Type B pancreatic cell (in vitro differentiated cells): ENCODE measurements around the gene WDSUB1. TPM values are rescaled to one million over a fixed set of nuclear protein-coding genes. Genes with fewer than 3 reads are reported as not detected.

Experiments
- DNase-seq: peaks from one replicate; pipeline ENCODE4 v3.0.0; 2021; ENCODE audit warnings: mixed read lengths; ENCODE audit not compliant: unreplicated experiment; ENCODE audit errors: extremely low spot score
- H3K27ac Mint-ChIP-seq: 2 replicates; pipeline ENCODE4 v1.8.0; 2021; ENCODE audit warnings: mild to moderate bottlenecking, mixed read lengths
- H3K27me3 Mint-ChIP-seq: 2 replicates; pipeline ENCODE4 v1.8.0; 2021; ENCODE audit warnings: mixed read lengths
- H3K36me3 Mint-ChIP-seq: 2 replicates; pipeline ENCODE4 v1.8.0; 2021; ENCODE audit warnings: mixed read lengths
- H3K4me1 Mint-ChIP-seq: one replicate; pipeline ENCODE4 v1.8.0; 2021; ENCODE audit warnings: mixed read lengths; ENCODE audit not compliant: unreplicated experiment
- H3K4me3 Mint-ChIP-seq: 2 replicates; pipeline ENCODE4 v1.8.0; 2021; ENCODE audit warnings: mild to moderate bottlenecking, mixed read lengths
- H3K9me3 Mint-ChIP-seq: 2 replicates; pipeline ENCODE4 v1.8.0; 2021; ENCODE audit warnings: mixed read lengths
- total RNA-seq: library from RNA; stranded (reverse); gene quantifications from 2 replicates; pipeline ENCODE4 v1.2.1, GENCODE V29; 2021; ENCODE audit warnings: low replicate concordance
- TF ChIP-seq, protein P1 (sequence below): fragments of 200-600 bp; sonication (generic); conservative IDR thresholded peaks from 2 replicates; pipeline ENCODE4 v1.5.0; 2021; ENCODE audit warnings: antibody characterized with exemption, mild to moderate bottlenecking

WDSUB1 gene
- total RNA-seq, 1 donor from 2014 or later, result 9.5 TPM

DNA sequence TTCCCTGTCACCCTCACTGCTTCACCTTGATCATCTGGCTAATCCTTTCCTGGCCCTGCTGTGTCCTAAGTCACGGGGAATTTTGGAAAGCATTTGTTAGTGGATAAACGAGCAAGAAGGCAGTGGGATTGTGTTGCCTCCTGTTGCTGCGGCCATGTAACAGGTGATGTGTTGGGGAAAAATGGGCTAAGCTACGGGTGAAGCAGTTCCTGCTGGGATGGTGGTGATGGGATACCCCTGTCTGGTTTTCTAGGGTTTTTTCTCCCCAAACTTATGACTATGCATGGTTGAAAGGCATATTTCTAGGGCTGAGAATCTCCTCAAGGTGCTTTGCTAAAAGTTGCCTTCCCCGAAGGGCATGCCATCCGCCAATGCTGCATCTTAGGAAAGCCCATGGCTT, 68.1 kb downstream of the WDSUB1 start:
- Mint-ChIP-seq H3K27ac (no peak overlapping the region), H3K4me3 (no peak overlapping the region)
- no peak for DNase-seq

DNA sequence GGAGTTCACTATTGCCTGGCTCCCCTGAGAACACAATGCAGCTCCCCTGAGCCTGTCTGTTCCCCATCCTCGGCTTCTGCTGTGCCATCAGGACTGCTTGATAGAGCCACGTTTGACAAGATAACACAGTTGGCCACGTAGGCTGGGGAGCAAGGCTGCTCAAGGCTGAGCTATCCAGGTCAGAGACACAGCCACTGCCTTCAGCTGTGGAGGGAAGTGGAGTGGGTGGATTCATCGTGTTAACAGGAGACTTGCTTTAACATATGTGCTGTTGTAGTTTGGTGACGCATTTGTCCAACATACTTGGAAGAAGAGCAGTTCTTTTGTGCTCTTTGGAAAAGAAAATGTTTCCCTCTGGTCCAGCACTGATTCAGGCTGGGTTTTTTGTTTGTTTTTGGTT, 68.8 kb downstream of the WDSUB1 start:
- TF ChIP-seq, protein P1, sequence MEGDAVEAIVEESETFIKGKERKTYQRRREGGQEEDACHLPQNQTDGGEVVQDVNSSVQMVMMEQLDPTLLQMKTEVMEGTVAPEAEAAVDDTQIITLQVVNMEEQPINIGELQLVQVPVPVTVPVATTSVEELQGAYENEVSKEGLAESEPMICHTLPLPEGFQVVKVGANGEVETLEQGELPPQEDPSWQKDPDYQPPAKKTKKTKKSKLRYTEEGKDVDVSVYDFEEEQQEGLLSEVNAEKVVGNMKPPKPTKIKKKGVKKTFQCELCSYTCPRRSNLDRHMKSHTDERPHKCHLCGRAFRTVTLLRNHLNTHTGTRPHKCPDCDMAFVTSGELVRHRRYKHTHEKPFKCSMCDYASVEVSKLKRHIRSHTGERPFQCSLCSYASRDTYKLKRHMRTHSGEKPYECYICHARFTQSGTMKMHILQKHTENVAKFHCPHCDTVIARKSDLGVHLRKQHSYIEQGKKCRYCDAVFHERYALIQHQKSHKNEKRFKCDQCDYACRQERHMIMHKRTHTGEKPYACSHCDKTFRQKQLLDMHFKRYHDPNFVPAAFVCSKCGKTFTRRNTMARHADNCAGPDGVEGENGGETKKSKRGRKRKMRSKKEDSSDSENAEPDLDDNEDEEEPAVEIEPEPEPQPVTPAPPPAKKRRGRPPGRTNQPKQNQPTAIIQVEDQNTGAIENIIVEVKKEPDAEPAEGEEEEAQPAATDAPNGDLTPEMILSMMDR, result no peak
- no peaks in the 10 kb centered on the region for H3K27me3 Mint-ChIP-seq
- no peaks in the 10 kb centered on the region for H3K4me1 Mint-ChIP-seq
- no peak overlapping the region for H3K4me3 Mint-ChIP-seq
- peaks cover 48% of the 10 kb centered on the region for H3K36me3 Mint-ChIP-seq
- no peaks in the 10 kb centered on the region for H3K9me3 Mint-ChIP-seq
- no peak overlapping the region for H3K27ac Mint-ChIP-seq
- no peak for DNase-seq

More for the DNA sequence above, 68.1 kb downstream of the WDSUB1 start:
- Mint-ChIP-seq H3K9me3 (no peaks in the 10 kb centered on the region), H3K4me1 (no peaks in the 10 kb centered on the region), H3K27me3 (no peaks in the 10 kb centered on the region), H3K36me3 (peaks cover 51% of the 10 kb centered on the region)
- TF ChIP-seq, protein P1, result no peak

DNA sequence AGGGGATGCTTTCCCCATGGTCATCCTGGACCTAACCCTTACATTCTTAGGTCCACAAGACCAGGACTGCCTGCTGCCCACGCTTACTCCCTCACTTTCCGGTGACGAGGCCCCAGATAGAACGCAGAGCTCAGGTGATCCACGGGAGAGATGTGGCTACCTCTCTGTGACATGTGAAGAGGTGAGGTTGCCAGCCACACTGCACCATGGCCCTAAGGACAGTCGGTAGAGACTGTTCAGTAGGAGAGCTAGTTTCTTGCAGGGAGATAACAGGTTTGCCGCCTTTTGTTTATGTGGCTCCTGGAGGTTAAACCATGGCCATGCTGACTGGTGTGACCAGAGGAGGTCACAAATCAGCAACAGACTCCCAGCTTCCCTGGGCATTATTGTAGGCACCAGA, 71.4 kb downstream of the WDSUB1 start:
- TF ChIP-seq, protein P1, result no peak
- Mint-ChIP-seq H3K27ac (peak overlapping the region; percentile 39), H3K4me3 (no peak overlapping the region), H3K36me3 (peaks cover 49% of the 10 kb centered on the region), H3K4me1 (peaks cover 13% of the 10 kb centered on the region), H3K27me3 (no peaks in the 10 kb centered on the region), H3K9me3 (no peaks in the 10 kb centered on the region)
- no peak for DNase-seq

DNA sequence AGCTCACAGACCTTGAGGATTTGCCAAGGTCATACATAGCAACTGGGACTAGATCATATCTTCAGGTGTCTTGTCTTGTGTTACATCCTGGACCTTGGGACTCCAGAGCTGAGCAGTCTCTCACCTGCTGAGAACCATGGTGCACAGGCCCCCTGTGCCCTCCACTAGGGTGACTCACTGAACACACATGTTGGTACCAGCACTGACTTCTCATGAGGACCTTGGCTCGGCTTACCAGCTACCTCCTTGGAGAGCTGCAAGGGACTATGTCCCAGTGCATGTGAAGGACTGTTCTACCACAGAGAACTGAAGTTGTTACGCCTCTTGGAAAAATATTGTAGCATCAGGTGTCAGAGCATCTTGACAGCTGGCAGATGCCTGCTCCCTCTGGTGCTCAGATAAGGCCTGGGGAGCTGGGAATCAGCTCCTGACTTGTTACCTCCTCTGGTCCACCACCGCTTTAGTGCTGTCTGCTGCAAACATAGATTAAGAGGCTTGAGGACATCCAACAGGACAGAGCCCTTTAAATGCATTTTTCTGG, 72.1 kb downstream of the WDSUB1 start:
- no peaks in the 10 kb centered on the region for H3K27me3 Mint-ChIP-seq
- no peaks in the 10 kb centered on the region for H3K9me3 Mint-ChIP-seq
- no peak overlapping the region for H3K4me3 Mint-ChIP-seq
- H3K27ac Mint-ChIP-seq, result peak overlapping the region; percentile 59
- TF ChIP-seq, protein P1, result no peak
- H3K36me3 Mint-ChIP-seq, result peaks cover 44% of the 10 kb centered on the region
- DNase-seq, result no peak
- H3K4me1 Mint-ChIP-seq, result peaks cover 20% of the 10 kb centered on the region

DNA sequence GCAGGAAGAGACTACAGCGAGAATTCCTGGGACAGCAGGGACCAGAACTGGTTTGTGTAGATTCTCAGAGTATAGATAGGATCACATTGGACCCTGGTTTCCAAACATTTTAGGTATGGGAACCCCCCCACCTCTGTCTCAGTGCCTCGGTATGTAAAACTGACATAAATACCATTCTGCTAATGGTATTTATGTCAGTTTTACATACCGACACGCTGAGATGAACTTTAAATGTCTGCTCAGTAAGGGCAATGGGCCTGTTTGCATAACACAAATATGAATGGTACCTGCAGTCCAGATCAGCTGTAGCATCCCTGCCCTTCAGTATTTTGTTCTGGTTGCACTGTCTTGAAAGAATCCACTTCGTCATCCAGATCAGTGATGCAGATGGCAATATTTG, 73.2 kb downstream of the WDSUB1 start:
- Mint-ChIP-seq H3K36me3 (peaks cover 38% of the 10 kb centered on the region), H3K27ac (no peak overlapping the region), H3K27me3 (no peaks in the 10 kb centered on the region), H3K4me1 (peaks cover 23% of the 10 kb centered on the region), H3K9me3 (no peaks in the 10 kb centered on the region), H3K4me3 (no peak overlapping the region)
- TF ChIP-seq, protein P1, result no peak
- DNase-seq, result no peak
